ENCODE measurements around the gene TSEN54. TPM values are rescaled to one million over a fixed set of nuclear protein-coding genes. Genes with fewer than 3 reads are reported as not detected.
A peak's percentile ranks its signal among the peaks of the same experiment; 100 is the strongest.

TSEN54 gene
- total RNA-seq, 1 experiment from 2014 or later, result 78.7 TPM

DNA sequence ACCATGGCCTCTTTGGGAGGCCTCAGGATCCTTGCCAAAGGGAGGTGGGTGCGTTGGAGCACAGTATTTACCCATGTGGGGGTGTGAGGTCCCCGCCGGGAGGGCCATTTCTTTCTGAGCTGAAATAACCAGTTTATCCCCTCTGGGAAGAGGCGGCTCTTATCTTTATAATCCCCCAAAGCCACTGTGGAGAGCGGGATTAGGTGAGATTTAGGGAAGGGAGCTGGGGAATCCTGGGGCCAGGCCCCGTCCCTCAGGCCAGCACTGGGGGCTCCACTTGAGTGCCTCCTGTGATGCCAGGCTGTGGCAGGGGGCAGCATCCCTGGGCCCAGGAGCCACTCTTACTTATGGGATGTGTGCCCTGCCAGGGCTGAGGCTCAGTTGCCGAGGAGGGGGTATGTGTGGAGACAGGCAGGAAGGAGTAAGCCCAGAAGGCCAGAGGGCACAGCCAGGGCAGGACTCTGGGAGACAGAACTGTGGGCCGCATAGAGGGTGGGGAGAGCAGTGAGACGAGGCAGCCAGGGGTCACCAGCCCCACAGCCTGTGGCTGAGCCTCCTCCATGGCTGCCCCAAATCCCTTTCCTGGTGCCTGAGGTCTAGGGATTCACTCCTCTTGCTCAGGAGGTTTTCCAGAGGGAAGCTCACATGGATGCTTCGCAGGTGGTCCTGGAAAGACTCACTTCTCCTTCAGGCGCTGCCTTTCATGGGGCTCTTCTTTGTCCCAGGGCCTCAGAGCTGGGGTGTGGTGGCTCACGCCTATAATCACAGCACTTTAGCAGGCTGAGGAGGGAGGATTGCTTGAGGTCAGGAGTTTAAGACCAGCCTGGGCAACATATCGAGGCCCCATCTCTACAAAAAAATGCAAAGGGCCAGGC lies 34.9 kb upstream of the TSEN54 start:
- POLR2A ChIA-PET, result interaction anchor here (0.6 kb wide), 1 partner anchor 32 kb away, joined by 9 read pairs; no protein-coding TSS in a partner anchor
- intact Hi-C loops (cut with micrococcal nuclease; ENCODE audit: unreplicated experiment), result no loop called here
- H3K27ac ChIP-seq (ENCODE audit: low read length), result no peak overlapping the region

DNA sequence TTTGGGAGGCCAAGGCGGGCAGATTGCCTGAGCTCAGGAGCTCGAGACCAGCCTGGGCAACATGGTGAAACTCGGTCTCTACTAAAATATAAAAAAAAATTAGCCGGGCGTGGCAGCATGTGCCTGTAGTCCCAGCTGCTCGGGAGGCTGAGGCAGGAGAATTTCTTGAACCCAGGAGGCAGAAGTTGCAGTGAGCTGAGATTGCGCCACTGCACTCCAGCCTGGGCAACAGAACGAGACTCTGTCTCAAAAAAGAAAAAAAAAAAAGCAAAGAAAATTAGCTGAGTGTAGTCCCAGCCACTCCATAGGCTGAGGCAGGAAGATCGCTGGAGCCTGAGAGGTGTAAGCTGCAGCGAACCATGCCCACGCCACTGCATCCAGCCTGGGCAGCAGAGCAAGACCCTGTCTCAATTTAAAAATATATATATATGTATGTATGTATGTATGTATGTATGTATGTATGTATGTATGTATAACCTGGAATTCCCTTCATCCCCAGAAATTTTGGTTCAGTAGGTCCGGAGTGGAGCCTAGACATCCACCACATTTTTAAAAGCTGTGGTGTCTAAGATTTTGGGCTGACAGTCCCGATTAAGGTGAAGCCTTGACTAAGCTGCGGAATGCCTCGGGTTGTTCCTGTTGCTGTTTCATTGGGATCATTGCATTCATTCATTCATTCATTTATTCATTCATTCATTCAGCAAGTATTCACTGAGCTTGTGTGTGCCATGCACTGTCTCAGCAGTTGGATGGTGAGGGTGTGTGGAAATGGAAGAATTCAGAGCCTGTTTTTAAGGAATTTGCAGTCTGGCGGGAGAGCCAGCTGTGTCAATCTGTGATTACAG lies 34.0 kb upstream of the TSEN54 start:
- no TSS peak for BruUV-seq (replicated peaks)

More for the DNA sequence above, 34.9 kb upstream of the TSEN54 start:
- no peaks in the 10 kb centered on the region for H3K36me3 ChIP-seq (ENCODE audit: control insufficient read depth, insufficient read depth, low read length)
- no peak overlapping the region for H3K4me3 ChIP-seq (ENCODE audit: low read depth in 2 of 2, low read length in 2 of 2)
- TF ChIP-seq SIN3A (IDR thresholded peaks at IDR 0.05; ENCODE audit: borderline replicate concordance, insufficient read depth, low read depth, low read length), result no peak
- no peak for TF ChIP-seq TCF7L2 (IDR thresholded peaks at IDR 0.05; ENCODE audit: low read depth, low read length)
- TF ChIP-seq POLR2AphosphoS5 (IDR thresholded peaks at IDR 0.05; ENCODE audit: low read depth, low read length), result no peak
- TF ChIP-seq, protein P1, sequence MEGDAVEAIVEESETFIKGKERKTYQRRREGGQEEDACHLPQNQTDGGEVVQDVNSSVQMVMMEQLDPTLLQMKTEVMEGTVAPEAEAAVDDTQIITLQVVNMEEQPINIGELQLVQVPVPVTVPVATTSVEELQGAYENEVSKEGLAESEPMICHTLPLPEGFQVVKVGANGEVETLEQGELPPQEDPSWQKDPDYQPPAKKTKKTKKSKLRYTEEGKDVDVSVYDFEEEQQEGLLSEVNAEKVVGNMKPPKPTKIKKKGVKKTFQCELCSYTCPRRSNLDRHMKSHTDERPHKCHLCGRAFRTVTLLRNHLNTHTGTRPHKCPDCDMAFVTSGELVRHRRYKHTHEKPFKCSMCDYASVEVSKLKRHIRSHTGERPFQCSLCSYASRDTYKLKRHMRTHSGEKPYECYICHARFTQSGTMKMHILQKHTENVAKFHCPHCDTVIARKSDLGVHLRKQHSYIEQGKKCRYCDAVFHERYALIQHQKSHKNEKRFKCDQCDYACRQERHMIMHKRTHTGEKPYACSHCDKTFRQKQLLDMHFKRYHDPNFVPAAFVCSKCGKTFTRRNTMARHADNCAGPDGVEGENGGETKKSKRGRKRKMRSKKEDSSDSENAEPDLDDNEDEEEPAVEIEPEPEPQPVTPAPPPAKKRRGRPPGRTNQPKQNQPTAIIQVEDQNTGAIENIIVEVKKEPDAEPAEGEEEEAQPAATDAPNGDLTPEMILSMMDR (IDR thresholded peaks at IDR 0.05), result no peak
- TF ChIP-seq, protein P2, sequence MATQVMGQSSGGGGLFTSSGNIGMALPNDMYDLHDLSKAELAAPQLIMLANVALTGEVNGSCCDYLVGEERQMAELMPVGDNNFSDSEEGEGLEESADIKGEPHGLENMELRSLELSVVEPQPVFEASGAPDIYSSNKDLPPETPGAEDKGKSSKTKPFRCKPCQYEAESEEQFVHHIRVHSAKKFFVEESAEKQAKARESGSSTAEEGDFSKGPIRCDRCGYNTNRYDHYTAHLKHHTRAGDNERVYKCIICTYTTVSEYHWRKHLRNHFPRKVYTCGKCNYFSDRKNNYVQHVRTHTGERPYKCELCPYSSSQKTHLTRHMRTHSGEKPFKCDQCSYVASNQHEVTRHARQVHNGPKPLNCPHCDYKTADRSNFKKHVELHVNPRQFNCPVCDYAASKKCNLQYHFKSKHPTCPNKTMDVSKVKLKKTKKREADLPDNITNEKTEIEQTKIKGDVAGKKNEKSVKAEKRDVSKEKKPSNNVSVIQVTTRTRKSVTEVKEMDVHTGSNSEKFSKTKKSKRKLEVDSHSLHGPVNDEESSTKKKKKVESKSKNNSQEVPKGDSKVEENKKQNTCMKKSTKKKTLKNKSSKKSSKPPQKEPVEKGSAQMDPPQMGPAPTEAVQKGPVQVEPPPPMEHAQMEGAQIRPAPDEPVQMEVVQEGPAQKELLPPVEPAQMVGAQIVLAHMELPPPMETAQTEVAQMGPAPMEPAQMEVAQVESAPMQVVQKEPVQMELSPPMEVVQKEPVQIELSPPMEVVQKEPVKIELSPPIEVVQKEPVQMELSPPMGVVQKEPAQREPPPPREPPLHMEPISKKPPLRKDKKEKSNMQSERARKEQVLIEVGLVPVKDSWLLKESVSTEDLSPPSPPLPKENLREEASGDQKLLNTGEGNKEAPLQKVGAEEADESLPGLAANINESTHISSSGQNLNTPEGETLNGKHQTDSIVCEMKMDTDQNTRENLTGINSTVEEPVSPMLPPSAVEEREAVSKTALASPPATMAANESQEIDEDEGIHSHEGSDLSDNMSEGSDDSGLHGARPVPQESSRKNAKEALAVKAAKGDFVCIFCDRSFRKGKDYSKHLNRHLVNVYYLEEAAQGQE (IDR thresholded peaks at IDR 0.05; ENCODE audit: insufficient read depth in 1 of 2, low read depth in 2 of 2, low read length in 1 of 2), result no peak
- H3K9me3 ChIP-seq (ENCODE audit: control insufficient read depth, insufficient read depth, low read depth, low read length), result no peaks in the 10 kb centered on the region
- CTCF ChIA-PET, result interaction anchor here (0.5 to 0.6 kb wide), 2 partner anchors 15 to 206 kb away, joined by 3 read pairs; no protein-coding TSS in a partner anchor
- H3K27me3 ChIP-seq (ENCODE audit: control insufficient read depth, insufficient read depth, low read length), result no peaks in the 10 kb centered on the region
- no peaks in the 10 kb centered on the region for H3K4me1 ChIP-seq (ENCODE audit: control insufficient read depth, insufficient read depth, low read length)
- DNase-seq (ENCODE audit: low read depth, low spot score), result no peak
- in situ Hi-C loops (cut with HindIII; ENCODE audit: low pct_unique_long_range_greater_than_20kb, low sequenced_read_pairs), result no loop called here
- peak; percentile 14; the same call in 1 of the 2 replicates for ATAC-seq
- BruUV-seq (replicated peaks), result no TSS peak

More for the DNA sequence above, 34.0 kb upstream of the TSEN54 start:
- no peaks in the 10 kb centered on the region for H3K27me3 ChIP-seq (ENCODE audit: control insufficient read depth, insufficient read depth, low read length)
- H3K36me3 ChIP-seq (ENCODE audit: control insufficient read depth, insufficient read depth, low read length), result no peaks in the 10 kb centered on the region
- H3K4me3 ChIP-seq (ENCODE audit: low read depth in 2 of 2, low read length in 2 of 2), result no peak overlapping the region
- DNase-seq (ENCODE audit: low read depth, low spot score) (no peak), ATAC-seq (no peak)
- no peaks in the 10 kb centered on the region for H3K9me3 ChIP-seq (ENCODE audit: control insufficient read depth, insufficient read depth, low read depth, low read length)
- ChIA-PET POLR2A (no interaction called here), CTCF (interaction anchor here (0.5 to 0.6 kb wide), 3 partner anchors 23 to 207 kb away, joined by 3 to 5 read pairs (median 5); no protein-coding TSS in a partner anchor)
- intact Hi-C loops (cut with micrococcal nuclease; ENCODE audit: unreplicated experiment) (no loop called here), in situ Hi-C loops (cut with HindIII; ENCODE audit: low pct_unique_long_range_greater_than_20kb, low sequenced_read_pairs) (no loop called here)
- no peak for TF ChIP-seq TCF7L2 (IDR thresholded peaks at IDR 0.05; ENCODE audit: low read depth, low read length)
- TF ChIP-seq, protein P1 (IDR thresholded peaks at IDR 0.05), result no peak
- no peak for TF ChIP-seq POLR2AphosphoS5 (IDR thresholded peaks at IDR 0.05; ENCODE audit: low read depth, low read length)
- no peak for TF ChIP-seq SIN3A (IDR thresholded peaks at IDR 0.05; ENCODE audit: borderline replicate concordance, insufficient read depth, low read depth, low read length)
- TF ChIP-seq, protein P2 (IDR thresholded peaks at IDR 0.05; ENCODE audit: insufficient read depth in 1 of 2, low read depth in 2 of 2, low read length in 1 of 2), result no peak
- no peaks in the 10 kb centered on the region for H3K4me1 ChIP-seq (ENCODE audit: control insufficient read depth, insufficient read depth, low read length)
- no peak overlapping the region for H3K27ac ChIP-seq (ENCODE audit: low read length)

Data from Panc1 (cell line).